GM21360 (cell line): Measurements from ENCODE around the gene PPP5C.

Experiments used
- ATAC-seq: cut with Tn5 transposase; IDR thresholded peaks from one replicate; pipeline ENCODE4 v1.9.1; 2021; ENCODE audit warnings: mild to moderate bottlenecking, moderate library complexity; ENCODE audit not compliant: unreplicated experiment

Gene PPP5C

GRCh38 chr19:46330319-46330918 lies 16.5 kb upstream of the PPP5C start:
- no peak for ATAC-seq

- no peak for ATAC-seq
Observed at GRCh38 chr19:46337487-46337886, 9.4 kb upstream of the PPP5C start.

- ATAC-seq, result no peak
Observed at GRCh38 chr19:46339446-46339845, 7.4 kb upstream of the PPP5C start.

- no peak for ATAC-seq
Observed at GRCh38 chr19:46340051-46340659, 6.7 kb upstream of the PPP5C start.

- no peak for ATAC-seq
Observed at GRCh38 chr19:46341937-46342336, 5.0 kb upstream of the PPP5C start.

- ATAC-seq, result no peak
Observed at GRCh38 chr19:46344363-46344762, 2.5 kb upstream of the PPP5C start.

GRCh38 chr19:46345157-46345556 lies 1.7 kb upstream of the PPP5C start:
- no peak for ATAC-seq

- ATAC-seq, result no peak
Observed at GRCh38 chr19:46347572-46347883, 641 bp downstream of the PPP5C start.

- no peak for ATAC-seq
Observed at GRCh38 chr19:46347985-46348384, 1.1 kb downstream of the PPP5C start.

- no peak for ATAC-seq
Observed at GRCh38 chr19:46349311-46349993, 2.6 kb downstream of the PPP5C start.

GRCh38 chr19:46350029-46350757 lies 3.3 kb downstream of the PPP5C start:
- no peak for ATAC-seq

GRCh38 chr19:46350758-46351159 lies 3.9 kb downstream of the PPP5C start:
- ATAC-seq, result no peak

- no peak for ATAC-seq
Observed at GRCh38 chr19:46351241-46352041, 4.6 kb downstream of the PPP5C start.

GRCh38 chr19:46353730-46354528 lies 7.0 kb downstream of the PPP5C start:
- ATAC-seq, result no peak

GRCh38 chr19:46355234-46356148 lies 8.6 kb downstream of the PPP5C start:
- no peak for ATAC-seq

- no peak for ATAC-seq
Observed at GRCh38 chr19:46356149-46357055, 9.5 kb downstream of the PPP5C start.

GRCh38 chr19:46357846-46358583 lies 11.1 kb downstream of the PPP5C start:
- no peak for ATAC-seq

- no peak for ATAC-seq
Observed at GRCh38 chr19:46361915-46362314, 15.0 kb downstream of the PPP5C start.
